Stimulated activated CD4-positive, alpha-beta T cell treated with anti-CD3 and anti-CD28 coated beads, TNF-alpha, amount 100 ng/mL, for 48 hours (primary cell): ENCODE results near the gene TPX2.

Experiments
- DNase-seq, 3 donors: peaks; one replicate each; pipeline ENCODE4 v3.0.0-alpha.2; 2020; ENCODE audit warnings: low read depth in 3 of 3

TPX2 gene, protein sequence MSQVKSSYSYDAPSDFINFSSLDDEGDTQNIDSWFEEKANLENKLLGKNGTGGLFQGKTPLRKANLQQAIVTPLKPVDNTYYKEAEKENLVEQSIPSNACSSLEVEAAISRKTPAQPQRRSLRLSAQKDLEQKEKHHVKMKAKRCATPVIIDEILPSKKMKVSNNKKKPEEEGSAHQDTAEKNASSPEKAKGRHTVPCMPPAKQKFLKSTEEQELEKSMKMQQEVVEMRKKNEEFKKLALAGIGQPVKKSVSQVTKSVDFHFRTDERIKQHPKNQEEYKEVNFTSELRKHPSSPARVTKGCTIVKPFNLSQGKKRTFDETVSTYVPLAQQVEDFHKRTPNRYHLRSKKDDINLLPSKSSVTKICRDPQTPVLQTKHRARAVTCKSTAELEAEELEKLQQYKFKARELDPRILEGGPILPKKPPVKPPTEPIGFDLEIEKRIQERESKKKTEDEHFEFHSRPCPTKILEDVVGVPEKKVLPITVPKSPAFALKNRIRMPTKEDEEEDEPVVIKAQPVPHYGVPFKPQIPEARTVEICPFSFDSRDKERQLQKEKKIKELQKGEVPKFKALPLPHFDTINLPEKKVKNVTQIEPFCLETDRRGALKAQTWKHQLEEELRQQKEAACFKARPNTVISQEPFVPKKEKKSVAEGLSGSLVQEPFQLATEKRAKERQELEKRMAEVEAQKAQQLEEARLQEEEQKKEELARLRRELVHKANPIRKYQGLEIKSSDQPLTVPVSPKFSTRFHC

DNA sequence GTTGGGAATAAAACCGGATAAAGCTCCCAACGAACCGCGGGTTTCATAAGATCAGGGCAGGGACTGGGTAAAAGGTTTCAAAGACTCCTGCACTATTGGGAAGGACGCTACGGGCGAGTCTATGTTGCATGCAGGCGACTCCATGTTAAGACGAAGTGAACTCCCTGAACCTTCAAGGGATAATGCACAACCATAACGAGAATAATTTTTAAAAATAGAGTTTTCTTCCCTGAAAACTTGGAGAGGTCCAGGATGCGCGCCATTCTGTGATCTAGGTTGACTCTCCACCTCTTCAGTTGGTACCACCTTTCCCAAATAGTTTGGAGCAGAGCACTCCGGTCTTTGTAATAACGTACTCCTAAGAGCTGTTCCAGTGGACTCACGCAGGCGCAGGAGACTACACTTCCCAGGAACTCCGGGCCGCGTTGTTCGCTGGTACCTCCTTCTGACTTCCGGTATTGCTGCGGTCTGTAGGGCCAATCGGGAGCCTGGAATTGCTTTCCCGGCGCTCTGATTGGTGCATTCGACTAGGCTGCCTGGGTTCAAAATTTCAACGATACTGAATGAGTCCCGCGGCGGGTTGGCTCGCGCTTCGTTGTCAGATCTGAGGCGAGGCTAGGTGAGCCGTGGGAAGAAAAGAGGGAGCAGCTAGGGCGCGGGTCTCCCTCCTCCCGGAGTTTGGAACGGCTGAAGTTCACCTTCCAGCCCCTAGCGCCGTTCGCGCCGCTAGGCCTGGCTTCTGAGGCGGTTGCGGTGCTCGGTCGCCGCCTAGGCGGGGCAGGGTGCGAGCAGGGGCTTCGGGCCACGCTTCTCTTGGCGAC, at the start of gene TPX2:
Gene TPX2, plus strand, starts transcription at position 562 of the 821 bp plus-strand sequence. CDS start 18,187 bp downstream, outside the sequence.
- DNase-seq: peak; percentile 74 to 86 (median 77)

DNA sequence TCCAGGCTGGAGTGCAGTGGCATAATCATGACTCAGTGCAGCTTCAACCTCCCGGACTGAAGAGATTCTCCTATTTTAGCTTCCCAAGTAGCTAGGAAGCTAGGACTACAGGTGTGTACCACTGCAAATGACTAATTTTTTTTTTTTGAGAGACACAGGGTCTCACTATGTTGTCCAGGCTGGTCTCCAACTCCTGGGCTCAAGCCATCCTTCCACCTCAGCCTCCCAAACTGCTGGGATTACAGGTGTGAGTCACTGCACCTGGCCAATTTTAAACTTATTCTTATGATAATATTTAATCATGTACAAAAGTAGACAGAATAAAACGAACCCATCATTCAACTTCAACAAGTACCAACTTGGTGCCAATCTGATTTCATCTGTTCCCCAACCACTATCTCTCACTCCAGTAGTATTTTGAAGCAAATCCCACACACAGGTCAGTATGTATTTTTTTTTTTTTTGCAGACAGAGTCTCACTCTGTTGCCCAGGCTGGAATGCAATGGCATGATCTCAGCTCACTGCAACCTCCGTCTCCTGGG, 48.9 kb upstream of the TPX2 start:
- DNase-seq: no peak

DNA sequence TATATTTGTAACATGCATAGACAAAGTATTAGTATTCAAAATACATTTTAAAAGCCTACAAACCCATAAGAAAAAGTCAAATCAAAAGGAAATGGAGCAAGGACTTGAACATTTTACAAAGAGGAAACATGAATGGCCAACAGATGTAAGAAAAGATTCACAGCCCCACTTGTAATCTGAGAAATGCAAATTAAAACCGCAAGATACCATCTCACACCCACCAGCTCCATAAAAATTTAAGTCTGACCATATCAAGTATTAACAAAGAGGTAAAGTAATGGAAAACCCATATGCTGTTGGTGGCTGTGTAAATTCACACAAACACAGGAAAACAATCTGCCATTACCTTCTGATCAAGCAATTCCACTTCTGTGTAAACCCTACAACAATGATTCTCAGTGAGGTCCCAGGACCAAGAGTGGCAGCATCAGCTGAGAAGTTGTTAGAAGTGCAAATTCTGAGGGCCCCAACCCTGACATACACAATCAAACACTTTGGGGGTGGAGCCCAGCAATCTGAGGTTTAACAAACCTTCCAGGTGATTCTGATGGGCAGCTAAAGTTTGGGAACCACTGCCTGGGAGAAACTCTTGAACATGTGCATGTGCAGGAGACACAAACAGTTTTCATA, 47.3 kb upstream of the TPX2 start:
- no peak for DNase-seq

DNA sequence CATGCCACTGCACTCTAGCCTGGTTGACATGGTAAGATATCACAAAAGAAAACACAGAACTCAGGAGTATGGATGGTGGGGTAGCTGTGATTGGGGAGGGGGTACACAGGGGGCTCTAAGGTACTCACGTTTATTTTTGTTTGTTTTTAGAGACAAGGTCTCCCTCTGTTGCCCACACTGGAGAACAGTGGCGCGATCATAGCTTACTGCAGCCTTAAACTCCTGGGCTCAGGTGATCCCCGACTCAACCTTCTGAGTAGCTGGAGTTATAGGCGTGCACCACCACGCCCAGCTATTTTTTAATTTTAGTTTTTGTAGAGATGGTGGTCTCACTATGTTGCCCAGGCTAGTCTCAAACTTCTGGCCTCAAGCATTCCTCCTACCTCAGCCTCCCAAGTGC, 45.7 kb upstream of the TPX2 start:
- no peak for DNase-seq

DNA sequence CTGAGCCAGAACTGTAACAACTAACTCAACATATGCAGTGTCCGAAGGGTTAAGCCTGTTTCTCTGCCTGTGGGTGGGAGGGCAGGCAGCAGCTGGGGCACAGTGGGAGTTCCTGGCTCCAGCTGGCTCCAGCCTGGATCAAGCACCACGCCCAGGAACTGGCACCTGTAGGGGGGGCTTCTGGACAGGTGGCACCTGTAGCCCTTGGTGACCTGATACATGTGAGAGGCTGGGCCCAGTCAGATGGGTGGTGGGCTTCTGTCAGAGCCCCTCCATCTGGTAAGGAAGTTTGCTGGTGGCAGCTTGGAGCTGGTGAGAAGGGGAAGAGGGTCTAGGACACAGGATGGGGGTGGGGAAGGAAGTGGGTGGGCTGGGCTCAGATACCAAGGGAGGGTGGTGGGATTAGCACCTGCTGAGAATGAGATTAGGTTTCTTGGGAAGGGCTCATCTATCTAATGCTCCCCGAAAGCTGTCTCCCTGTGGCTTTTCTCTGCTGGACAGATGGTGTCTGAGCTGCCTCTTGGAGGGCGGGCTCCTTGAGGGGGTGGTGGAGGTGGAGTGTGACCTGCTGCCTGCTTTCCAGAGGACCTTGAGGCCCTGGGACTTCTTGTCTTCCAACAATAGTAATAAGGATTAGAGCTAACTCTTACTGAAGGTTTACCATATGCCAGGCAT, 45.0 kb upstream of the TPX2 start:
- DNase-seq: no peak

DNA sequence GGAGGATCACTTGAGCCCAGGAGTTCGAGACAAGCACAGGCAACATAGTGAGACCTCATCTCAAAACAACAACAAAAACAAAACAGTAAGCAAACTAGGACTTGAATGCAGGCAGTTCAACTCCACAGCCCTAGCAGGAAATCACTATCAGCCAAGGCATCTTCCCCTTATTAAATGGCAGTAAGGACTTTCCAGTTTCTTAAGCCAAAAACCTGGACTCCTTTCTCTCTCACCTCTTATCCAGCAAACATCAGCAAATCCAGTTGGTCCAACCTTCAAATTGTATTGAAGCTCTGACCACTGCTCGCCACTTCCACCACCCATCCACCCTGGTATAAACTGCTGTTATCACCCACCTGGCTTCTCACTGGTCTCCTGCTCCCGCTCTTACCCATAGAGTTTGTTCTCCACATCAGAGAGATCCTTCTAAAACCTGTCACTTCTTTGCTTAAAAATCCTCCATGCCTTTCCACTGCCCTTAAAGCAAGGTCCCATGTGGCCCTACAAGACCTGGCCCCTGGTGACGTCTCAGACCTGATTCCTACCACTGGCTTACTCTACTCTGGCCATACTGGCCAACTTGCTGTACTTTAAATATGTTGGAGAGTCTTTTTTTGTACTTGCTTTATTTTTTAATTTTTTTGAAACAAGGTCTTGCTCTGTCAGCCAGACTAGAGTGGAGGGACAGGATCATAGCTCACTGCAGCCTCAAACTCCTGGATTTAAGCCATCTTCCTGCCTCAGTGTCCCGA, 44.1 kb upstream of the TPX2 start:
- DNase-seq: no peak

DNA sequence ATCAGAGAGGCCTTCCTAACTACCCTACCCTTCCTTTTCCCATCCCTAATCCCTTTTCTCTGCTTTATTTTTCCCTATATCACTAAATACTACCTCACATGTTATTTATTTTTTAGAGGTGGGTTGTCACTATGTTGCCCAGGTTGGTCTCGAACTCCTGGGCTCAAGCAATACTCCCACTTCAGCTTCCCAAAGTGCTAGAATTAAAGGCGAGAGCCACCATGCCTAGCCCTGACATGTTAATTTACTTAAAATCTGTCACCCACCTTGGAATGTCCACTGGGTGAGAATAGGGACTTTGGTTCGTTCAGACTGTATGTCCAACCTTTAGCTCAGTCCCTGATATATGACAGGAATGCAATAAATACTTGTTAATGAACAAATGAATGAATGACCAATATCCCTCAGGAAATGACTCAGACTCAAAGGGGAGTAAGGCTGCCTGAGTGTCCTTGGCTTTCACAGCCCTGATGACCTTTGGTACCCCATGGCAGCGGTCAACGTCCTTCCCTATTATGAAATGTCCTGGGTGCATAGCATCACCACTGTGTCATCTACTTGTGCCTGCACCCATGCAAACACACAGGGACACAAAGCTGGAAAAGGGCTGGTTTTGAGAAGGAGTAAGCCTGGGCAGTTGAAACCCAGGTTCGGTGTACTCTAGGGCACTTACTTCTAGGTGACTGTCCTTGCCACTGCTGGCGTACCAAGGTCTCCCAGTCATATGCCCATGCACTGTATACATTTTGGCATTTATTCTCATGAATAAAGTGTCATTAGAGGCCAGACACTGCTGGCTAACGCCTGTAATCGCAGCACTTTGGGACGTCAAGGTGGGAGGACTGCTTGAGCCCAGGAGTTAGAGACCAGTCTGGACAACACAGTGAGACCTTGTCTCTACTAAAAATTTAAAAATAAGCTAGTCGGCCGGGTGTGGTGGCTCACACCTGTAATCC, 43.0 kb upstream of the TPX2 start:
- no peak for DNase-seq

DNA sequence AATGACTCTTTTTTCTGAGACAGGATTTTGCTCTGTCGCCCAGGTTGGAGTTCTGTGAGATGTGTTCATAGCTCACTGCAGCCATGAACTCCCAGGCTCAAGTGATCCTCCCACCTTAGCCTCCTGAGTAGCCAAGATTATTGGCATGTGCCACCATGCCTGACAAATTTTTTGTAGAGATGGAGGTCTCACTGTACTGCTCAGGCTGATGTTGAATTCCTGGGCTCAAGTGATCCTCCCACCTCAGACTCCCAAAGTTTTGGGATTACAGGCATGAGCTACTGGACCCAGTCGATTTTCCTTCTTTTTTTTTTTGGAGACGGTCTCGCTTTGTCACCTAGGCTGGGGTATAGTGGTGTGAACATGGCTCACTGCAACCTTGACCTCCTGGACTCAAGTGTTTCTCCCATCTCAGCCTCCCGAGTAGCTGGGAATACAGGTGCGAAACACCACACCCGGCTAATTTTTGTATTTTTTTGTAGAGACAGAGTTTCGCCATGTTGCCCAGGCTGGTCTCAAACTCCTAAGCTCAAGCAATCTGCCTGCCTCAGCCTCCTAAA, 40.8 kb upstream of the TPX2 start:
- no peak for DNase-seq

DNA sequence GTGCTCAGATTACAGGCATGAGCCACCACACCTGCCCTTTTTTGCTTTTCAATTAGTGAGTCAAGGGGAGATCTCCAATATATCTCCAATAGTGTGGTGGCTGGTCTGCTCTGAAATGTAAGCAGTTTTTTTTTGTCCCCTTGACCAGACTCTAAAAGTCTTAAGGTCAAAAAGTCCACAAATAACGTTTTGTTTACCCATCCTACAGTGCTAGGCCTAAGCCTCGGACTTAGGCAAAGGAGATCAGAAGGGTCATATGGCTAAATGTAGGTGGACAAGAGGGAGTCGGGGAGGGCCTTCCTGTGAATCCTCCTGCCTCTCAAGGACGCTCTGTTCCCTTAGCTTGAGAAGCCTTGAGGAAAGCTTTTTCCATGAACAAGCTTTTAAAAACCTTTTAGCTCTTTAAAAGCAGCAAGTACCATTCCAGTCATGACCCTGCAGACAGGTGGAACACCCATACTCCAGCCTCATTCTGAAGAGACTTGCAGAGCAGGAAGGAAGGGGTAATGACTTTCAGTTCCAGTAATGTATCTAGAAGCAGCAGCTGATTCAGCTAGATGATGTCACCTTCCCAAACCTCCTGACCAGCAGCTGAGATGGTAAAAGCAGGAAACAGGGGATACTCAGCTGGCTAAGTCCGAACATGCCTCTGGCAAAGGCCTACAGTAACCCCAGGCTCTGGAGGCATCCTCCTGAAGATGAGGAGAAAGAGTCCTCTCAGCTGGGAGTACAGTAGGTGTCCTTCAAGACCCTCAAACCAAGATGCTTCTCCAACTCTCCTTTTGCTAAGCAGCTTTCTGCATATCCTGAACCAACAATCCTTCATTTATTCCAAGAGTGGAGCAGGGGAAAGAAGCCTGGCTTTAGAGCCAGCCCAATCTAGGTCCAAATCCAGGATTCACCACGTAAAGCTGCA, 40.0 kb upstream of the TPX2 start:
- DNase-seq: no peak

DNA sequence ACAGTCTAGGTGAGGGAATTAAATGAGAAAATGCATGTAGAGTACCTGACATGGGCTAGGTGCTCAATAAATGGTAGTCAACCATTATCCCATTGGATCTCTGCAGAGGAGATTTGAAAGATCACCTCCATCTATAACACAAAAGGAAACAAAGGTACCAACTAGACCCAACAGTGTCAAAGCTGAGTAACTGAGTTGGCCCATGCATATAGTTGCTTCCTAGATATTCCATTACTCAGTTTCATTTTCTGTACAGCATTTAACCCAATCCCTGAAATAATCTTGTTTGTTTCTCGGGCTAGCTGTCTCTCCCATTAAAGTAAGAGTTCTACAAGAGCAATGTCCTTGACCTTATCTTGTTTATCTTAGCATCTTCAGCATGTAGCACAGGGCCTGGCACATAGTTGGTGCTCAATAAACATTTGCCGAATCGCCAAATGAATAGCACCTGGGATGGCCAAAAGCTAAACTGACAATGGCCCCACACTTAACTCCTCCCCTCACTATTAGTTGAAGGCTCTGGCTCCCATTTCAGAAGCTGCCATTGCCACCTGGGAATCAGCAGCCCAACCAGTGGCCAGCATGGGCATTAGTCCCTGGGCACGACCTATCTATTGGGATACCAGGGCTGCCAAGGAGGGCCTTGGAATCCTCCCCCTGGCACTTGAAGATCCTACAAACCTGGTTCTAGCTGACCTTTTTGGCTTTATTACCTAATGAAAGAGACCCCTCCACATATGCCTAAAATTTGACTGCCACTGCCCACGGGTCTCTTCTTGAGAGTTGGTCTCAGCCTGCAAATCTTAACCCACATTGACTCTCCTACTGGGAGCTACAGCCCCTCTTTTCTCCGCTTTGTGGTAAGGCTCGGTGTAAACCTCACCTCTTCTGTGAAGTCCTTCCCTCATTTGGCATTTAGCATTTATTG, 39.0 kb upstream of the TPX2 start:
- DNase-seq: no peak

DNA sequence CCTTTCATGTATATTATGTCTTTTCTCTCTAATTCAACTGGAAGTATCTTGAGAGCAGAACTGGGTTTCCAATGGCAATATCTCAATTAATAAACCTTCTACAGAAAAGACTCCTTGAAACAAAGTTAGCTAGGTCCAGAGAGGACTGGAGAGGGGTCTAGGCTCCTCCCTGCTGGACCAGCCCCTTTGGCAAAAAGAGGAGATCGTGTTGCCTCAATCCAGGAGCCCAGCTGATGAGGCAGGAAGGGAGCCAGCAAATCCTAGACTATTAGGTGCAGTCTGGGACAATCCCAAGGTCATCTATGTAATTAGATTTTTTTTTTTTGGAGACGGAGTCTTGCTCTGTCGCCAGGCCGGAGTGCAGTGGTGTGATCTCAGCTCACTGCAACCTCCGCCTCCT, 38.3 kb upstream of the TPX2 start:
- DNase-seq: no peak

DNA sequence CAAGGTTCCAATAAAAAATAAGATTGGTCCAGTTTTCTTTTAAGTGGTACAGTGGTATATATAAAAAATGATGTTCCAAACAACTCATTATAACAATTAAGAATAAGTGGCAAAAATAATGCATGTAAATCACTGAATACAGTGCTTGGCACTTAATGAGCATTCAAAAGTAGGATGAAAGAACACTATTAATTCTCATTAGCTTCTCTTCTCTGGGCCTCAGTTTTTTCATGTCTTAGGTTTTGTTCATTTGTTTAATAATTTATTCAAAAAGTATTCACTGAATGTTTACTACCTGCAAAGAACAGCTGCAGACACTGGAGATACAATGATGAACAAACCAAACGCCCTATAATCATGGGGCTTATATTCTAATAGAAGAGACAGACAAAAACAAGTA, 37.5 kb upstream of the TPX2 start:
- DNase-seq: no peak

DNA sequence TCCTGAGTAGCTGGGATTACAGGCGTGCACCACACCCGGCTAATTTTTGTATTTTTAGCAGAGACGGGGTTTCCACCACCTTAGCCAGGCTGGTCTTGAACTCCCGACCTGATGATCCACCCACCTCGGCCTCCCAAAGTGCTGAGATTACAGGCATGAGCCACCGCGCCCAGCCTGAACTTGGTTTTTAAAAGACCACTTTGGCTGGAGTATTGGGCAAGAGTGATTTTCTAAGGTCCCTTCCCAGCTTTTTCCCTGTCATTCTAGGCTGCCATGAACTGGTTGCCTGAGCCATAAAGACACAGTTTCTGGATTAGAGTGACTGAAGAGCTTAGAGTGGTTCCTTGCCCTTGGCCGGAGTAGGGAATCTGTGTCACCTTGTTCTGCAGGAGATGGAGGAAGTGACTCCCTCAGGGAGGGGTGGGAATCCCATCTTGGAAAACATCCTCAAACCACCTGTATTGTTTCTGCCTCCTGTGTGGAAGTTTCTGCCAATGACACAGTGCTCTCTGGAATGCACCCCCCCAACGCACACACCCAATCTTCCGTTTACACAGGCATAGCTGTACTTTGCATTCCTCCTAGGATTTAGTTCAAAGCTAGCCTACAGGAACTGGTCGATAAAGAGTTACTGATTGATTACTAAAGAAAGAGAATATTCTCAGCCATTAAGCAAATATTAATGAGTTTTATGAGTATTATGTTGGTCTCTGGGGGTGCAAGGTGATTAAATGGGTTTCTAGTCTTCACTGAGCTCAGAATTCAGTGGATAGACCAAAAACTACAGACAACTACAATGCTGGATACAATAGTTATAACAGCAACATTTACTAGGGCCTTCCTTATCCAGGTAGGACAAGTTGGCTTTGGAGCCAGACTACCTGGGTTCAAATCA, 34.6 kb upstream of the TPX2 start:
- no peak for DNase-seq

DNA sequence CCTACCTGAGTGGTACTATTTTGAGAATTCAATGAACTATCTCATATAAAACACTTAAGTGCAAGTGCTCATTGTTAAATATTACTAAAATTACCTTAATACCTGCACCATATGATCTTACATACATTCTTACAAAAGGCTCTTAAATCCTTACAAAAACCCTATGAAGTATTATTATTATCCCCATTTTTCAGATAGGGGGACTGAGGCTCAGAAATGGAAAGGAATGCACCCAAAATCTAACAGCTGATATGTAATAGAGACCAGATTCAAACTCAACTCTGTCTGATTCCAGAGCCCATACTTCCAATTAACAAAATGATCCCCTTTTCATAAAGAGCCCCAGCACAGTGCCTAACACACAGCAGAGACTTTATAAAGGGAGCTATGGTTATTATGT, 33.9 kb upstream of the TPX2 start:
- no peak for DNase-seq
